HPDE6-E6E7 (cell line): Measurements from ENCODE around the gene SPATA31C1.
"Not testable (repeated sequence)": the region's sequence is repeated elsewhere in the genome, so short reads cannot be mapped to it uniquely, and the experiment has no call there.

ENCODE experiments used
- DNase-seq: peaks from one replicate; pipeline ENCODE4 v3.0.0; 2011; ENCODE audit warnings: missing footprints; ENCODE audit errors: extremely low spot score

Gene SPATA31C1

DNA sequence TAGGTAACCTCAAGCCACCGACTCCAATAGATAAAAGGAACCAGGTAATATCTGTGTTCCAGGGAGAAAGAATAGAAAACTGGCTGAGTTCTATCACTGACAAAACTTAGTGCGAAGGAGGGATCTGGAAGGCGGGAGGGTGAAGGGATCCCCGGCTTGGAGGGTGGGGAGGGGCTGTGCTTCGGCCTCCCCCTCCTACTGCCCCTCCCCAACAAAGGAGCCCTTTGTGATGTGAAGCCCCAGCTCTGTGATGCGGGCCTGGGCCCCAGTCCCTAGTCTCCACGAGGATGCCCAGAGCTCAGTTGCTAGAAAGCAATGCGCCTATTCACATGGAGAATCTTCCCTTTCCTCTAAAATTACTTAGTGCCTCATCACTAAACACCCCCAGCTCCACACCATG lies at the start of gene SPATA31C1:
TSS of gene SPATA31C1 (plus strand) at position 301 of the 400 bp plus-strand sequence.
- DNase-seq, result not testable (repeated sequence)

GRCh38 chr9:87868175-87868574 lies 49.6 kb upstream of the SPATA31C1 start:
- DNase-seq, result no peak

DNA sequence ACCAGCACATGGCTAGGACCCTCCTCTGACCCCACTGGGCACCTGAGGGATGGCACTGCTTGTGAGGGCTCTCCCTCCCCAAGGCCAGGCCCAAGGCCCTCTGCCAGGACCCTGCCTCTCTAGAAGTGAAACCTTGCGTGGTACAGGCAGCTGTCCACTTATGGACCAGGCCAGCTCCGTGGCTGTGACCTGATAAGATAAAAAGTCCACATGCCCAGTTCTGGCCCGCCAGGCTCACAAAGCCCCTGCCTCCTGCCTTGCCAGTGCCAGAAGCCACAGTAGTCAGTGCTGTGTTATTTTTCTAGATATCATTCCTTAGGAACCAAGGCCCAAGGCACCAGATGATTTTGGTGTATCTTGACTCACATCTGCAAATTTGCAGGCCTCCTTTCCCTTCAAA lies 49.1 kb upstream of the SPATA31C1 start:
- DNase-seq, result no peak

DNA sequence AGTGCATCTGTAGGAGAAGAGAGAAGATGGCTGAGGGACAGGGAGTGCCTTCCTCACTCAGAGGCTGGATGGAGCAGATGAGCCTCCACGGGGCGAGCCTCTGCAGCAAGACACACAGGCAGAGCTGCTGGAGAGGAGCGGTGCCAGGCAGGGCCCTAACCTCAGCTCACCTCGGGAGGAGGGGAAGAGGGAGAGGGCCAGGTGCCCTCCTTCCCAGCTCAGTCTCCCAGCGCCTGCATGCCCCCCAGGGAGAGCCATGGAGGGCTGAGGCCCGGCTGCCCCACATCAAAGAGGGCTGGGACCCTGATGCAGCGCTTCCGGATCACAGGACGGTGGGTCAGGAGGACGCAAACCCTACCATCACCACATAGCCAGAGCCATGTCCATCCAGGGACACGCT lies 48.7 kb upstream of the SPATA31C1 start:
- no peak for DNase-seq

GRCh38 chr9:87871425-87872078 lies 46.2 kb upstream of the SPATA31C1 start:
- DNase-seq, result no peak

- DNase-seq, result no peak
Measured at GRCh38 chr9:87872079-87872624, 45.6 kb upstream of the SPATA31C1 start.

- no peak for DNase-seq
Measured at GRCh38 chr9:87873607-87874303, 44.0 kb upstream of the SPATA31C1 start.

GRCh38 chr9:87874304-87874623 lies 43.5 kb upstream of the SPATA31C1 start:
- no peak for DNase-seq

GRCh38 chr9:87875060-87875459 lies 42.7 kb upstream of the SPATA31C1 start:
- no peak for DNase-seq

DNA sequence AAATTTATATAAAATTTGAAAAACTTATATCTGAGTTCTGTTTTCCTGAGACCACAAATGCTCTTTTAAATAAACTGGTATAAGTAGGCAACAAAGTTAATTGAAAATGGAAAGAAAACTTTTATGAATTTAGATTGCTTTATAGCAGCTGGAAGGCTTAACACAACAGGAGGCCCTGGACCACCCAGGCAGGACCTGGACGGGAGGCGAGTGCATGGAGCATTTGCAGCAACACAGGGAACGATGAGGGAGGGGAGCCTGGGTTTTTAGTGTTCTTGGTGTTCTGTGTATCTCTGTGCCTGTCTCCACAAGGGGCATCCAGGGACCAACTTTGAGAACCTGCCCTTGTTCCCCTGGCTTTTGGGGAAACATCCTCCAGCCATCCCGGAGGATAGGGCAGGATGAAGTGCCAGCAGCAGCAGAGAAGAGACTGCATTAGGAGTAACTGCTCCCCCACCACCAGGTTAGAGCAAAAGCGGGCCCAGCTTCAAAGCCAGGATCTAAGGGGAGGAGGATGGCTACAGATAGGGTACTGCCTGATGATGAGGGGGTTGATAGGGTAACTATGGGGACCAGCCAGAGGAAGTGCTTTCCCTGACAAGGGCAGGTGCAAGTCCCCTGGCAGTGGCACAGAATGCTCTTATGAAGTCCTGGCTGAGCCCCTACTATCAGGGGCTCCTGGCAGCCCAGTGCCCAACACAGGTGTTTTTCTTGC lies 41.8 kb upstream of the SPATA31C1 start:
- no peak for DNase-seq

DNA sequence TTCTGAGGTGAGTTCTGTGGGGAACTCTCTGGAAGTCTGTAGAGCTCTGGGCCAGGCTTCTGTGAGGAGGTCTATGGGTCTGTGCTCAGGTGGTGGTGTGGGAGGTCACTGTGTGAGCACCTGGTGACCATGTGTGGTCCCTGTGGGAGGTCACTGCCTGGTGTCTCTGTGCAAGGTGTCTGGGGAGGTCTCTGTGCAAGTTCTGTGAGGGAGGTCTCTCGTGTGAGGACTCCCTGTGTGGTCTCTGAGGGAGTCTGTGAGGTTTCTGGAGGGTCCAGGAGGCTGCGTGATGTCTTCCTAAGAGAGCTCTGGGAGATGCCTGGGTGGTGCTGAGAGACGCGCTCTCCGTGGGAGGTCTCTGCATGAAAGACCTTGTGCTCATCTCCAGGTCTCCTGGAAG lies 41.1 kb upstream of the SPATA31C1 start:
- no peak for DNase-seq

GRCh38 chr9:87878989-87879511 lies 38.7 kb upstream of the SPATA31C1 start:
- no peak for DNase-seq

DNA sequence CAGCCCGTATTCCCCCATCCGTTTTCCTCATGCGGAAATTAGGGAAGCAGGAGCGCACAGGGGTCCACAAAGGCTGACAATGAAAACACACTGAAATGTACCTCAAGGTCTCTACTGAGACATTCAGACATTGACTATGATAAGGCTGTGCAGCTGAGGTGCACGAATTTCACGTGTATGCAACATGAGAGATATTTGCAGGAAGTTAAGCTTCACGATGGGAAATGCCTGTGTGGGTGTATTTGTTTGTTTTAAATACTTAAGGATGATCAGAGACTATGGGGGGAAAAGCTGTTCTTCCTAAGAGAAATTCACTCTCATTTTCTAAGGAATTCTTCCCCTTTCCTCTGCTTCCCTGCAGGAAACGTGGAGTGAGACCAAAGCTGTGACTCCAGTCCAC lies 37.6 kb upstream of the SPATA31C1 start:
- DNase-seq, result no peak

DNA sequence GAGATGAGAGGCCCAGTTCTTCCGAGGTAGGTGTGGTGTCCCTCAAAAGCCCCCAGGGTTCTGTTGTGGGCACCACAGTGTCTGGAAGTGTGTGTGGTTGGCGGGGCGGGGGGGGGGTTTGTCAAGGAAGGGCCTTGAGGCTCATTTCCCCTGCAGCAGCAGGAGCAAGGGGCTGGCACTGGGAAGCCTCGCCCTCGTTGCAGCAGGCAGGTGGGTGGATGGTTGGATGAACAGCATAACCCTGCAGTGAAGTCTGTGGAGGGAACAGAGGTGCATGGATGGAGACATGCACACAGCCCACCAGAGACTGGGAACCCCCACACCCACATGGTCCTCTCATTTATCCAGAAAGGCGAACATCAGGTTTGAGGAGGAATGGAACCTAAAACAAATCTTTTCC lies 37.1 kb upstream of the SPATA31C1 start:
- DNase-seq, result no peak

DNA sequence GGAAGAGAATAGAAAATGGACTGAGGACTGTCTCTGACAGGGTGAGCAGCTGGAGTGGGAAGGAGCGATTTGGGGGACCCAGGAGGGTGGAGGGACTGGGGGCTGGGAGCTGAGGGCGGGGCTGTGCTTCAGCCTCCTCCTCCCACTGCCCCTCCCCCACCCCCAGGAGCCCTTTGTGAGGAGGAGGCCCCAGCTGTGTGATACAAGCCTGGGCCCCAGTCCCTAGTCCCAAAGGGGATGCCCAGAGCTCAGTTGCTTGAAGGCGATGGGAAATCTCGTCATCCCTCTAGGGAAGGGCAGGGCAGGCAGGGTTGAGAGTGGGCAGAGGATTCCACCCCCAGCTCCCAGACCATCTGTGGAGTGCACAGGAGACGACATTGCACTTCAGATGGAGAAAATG lies 35.1 kb upstream of the SPATA31C1 start, which contains the start of gene SPATA31E1:
TSS of gene SPATA31E1 (plus strand) at position 251 of the 400 bp plus-strand sequence. CDS start at position 266, 15 bp downstream.
- DNase-seq, result no peak

DNA sequence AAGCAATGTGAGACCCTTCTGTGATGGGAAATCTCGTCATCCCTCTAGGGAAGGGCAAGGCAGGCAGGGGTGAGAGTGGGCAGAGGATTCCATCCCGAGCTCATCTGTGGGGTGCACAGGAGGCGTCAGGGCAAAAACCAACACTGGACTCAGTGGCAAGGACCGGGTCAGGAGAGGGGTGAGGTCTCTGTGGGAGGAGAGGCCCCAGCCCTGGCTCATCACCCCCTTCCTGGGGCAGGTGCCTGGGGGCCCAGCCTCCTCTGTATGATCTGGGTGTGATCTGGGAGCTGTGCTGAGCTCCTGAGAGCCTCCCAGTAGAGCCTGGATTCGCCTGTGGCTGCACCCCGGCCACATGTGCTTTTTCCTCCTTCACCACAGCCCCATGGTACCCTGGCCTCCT lies 34.5 kb upstream of the SPATA31C1 start:
- no peak for DNase-seq

- DNase-seq, result no peak
Measured at GRCh38 chr9:87883990-87884389, 33.8 kb upstream of the SPATA31C1 start.

GRCh38 chr9:87884578-87885459 lies 32.9 kb upstream of the SPATA31C1 start:
- no peak for DNase-seq

DNA sequence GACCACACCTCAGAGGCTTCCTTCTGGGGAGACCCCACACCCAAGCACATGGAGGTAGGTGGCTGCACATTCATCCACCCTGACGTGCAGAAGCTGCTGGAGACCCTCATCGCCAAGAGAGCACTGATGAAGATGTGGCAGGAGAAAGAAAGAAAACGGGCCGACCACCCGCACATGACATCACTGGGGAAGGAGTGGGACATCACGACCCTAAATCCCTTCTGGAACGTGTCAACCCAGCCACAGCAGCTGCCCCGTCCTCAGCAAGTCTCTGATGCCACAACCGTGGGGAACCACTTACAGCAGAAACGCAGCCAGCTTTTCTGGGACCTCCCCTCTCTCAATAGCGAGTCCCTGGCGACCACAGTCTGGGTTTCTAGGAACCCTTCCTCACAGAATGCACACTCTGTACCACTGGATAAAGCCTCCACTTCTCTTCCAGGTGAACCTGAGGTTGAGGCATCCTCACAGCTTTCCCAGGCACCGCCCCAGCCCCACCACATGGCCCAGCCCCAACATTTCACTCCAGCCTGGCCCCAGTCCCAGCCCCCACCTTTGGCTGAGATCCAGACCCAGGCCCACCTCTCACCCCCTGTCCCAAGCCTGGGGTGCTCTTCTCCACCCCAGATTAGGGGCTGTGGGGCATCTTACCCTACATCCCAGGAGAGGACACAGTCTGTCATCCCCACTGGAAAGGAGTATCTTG lies 32.1 kb upstream of the SPATA31C1 start:
- DNase-seq, result no peak

- no peak for DNase-seq
Measured at GRCh38 chr9:87886210-87886932, 31.4 kb upstream of the SPATA31C1 start.
